ENCODE data around the gene NUDT16. TPM values are rescaled to one million over a fixed set of nuclear protein-coding genes. Genes with fewer than 3 reads are reported as not detected.

Gene NUDT16
- total and polyA plus RNA-seq, 2 donors (not counting 3 experiments of a cell fraction or from before 2014, with no cell fraction given), result 13.2 to 28.5 TPM

- Histone ChIP-seq H3K36me3 (ENCODE audit: control insufficient read depth in 2 of 2, extremely low read depth in 1 of 2, insufficient read depth in 2 of 2, low read length in 2 of 2) (no peaks in the 10 kb centered on the region), H3K9me1 (replicated peaks; ENCODE audit: control insufficient read depth, extremely low read depth, insufficient read depth, low read length) (no peaks in the 10 kb centered on the region), H3K27me3 (ENCODE audit: control insufficient read depth in 2 of 2, insufficient read depth in 2 of 2, low read length in 2 of 2) (no peaks in the 10 kb centered on the region), H3K4me3 (replicated peaks in 1 of 3; ENCODE audit: insufficient read depth in 1 of 3, low read depth in 1 of 3, low read length in 3 of 3) (no peak overlapping the region), H3K27ac (ENCODE audit: insufficient read depth, low read depth, low read length) (peak overlapping the region; percentile 58), H3K4me1 (ENCODE audit: control insufficient read depth, extremely low read depth, insufficient read depth, low read length) (peaks cover 47% of the 10 kb centered on the region), H3K9ac (replicated peaks; ENCODE audit: extremely low read depth, insufficient read depth, low read length) (no peak overlapping the region), H3K4me2 (ENCODE audit: insufficient read depth, low read length) (peak overlapping the region; percentile 60), H3K9me3 (replicated peaks; ENCODE audit: control insufficient read depth, insufficient read depth, low read length) (no peaks in the 10 kb centered on the region), H4K20me1 (replicated peaks; ENCODE audit: control insufficient read depth, extremely low read depth, insufficient read depth, low read length) (no peaks in the 10 kb centered on the region), H3K79me2 (ENCODE audit: control insufficient read depth, insufficient read depth, low read length) (no peaks in the 10 kb centered on the region), H2AFZ (ENCODE audit: low read depth, low read length) (no peak overlapping the region)
- ChIA-PET CTCF (interaction anchor here (0.7 to 1.9 kb wide), 6 partner anchors 9 to 122 kb away, joined by 3 to 9 read pairs (median 3); partner anchors contain the start of gene NUDT16), POLR2A (interaction anchor here (0.9 kb wide), 1 partner anchor 32 kb away, joined by 3 read pairs; the partner anchor contains the start of gene NUDT16)
- intact Hi-C loops (cut with micrococcal nuclease) (loop anchor here (2.0 kb wide), 1 partner anchor 31 kb away; the partner anchor contains the start of gene NUDT16), dilution Hi-C loops (cut with MboI; ENCODE audit: extremely low pct_ligation_motif_present, low sequenced_read_pairs) (no loop called here)
- no peak for FAIRE-seq
- no peak for DNase-seq (ENCODE audit: low read depth, low spot score)
- BruUV-seq (replicated peaks), result no TSS peak
- TF ChIP-seq JUN (IDR thresholded peaks at IDR 0.05; ENCODE audit: borderline replicate concordance, insufficient read depth, insufficient read length, low read depth) (no peak), CTCF (IDR thresholded peaks at IDR 0.05; ENCODE audit: extremely low read depth in 1 of 2, insufficient read depth in 1 of 2, low read depth in 1 of 2, low read length in 2 of 2) (no peak), EZH2 (IDR thresholded peaks at IDR 0.05; ENCODE audit: borderline replicate concordance, low read depth, low read length, severe bottlenecking) (no peak), FOS (IDR thresholded peaks at IDR 0.05; ENCODE audit: borderline replicate concordance, insufficient read depth, low read length) (no peak), POLR2A (IDR thresholded peaks at IDR 0.05; ENCODE audit: low read depth, low read length) (no peak), MYC (IDR thresholded peaks at IDR 0.05; ENCODE audit: low read depth, low read length) (no peak), POLR2AphosphoS5 (IDR thresholded peaks at IDR 0.05; ENCODE audit: insufficient read depth, low read depth, low read length) (no peak), GATA2 (IDR thresholded peaks at IDR 0.05; ENCODE audit: insufficient read depth, insufficient read length, low read depth, low read length) (no peak)
- TF ChIP-seq, protein P1, sequence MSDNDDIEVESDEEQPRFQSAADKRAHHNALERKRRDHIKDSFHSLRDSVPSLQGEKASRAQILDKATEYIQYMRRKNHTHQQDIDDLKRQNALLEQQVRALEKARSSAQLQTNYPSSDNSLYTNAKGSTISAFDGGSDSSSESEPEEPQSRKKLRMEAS (IDR thresholded peaks at IDR 0.05; ENCODE audit: insufficient read depth, insufficient read length), result no peak
Observed at GRCh38 chr3:131349454-131349853, 32.1 kb upstream of the NUDT16 start.
